Germinal center (tissue), 1 donor: ENCODE measurements around the gene ZDHHC8.

ENCODE experiments used
- DNase-seq: peaks from one replicate; pipeline ENCODE4 v3.0.0; 2012; ENCODE audit warnings: mixed read lengths, low spot score

The ZDHHC8 gene

DNA sequence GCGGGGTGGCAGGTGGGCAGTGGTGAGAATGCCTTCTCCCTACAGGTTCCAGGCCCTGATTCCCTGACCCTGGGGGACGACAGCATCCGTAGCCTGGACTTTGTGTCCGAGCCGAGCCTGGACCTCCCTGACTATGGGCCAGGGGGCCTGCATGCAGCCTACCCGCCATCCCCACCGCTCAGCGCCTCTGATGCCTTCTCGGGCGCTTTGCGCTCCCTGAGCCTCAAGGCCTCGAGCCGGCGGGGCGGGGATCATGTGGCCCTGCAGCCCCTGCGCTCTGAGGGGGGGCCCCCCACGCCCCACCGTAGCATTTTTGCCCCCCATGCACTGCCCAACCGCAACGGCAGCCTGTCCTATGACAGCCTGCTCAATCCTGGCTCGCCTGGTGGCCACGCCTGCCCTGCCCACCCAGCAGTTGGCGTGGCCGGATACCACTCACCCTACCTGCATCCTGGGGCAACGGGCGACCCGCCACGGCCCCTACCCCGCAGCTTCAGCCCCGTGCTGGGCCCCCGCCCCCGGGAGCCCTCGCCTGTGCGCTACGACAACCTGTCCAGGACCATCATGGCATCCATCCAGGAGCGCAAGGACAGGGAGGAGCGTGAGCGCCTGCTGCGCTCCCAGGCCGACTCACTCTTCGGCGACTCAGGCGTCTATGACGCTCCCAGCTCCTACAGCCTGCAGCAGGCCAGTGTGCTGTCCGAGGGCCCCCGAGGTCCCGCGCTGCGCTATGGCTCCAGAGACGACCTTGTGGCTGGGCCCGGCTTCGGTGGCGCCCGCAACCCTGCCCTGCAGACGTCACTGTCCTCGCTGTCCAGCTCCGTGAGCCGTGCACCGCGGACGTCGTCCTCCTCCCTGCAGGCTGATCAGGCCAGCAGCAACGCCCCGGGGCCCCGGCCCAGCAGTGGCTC is 11.4 kb downstream of the ZDHHC8 start:
- DNase-seq = no peak

DNA sequence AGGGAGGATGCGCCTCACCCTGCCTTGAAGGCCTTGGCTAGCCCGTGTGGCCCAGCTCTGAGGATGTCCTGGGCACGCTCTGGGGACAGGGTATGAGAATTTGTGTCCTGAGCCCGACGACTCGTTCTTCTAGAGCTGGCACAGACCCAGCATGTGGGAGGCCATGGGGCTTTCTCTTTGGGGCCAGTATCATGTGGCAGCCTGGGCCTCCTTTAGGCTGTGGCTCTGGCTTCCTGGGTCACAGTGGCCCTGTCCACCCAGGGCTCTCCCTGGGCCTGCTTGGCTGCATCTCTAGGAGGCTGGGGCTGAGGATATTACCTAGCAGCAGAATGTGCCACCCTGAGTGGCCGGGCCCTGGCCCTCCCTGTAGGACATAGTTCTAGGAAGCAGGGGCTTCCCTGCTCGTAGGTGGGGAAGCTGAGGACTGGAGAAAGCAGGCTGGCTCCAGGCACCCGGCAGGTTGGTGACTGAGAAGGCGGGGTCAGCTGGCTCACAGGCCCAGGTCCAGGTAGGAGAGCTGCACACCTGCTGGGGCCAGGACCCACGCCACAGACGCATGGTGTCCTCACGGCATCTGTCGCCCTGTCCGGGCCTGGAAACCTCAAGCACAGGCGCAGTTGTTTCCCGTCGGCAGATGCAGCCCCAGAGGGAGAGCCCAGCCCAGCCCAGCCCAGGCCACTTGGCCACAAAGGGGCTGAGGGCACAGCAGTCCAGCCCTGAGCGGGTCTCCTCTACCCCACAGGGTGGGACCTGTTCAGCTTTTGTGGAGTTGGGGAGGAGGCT is 12.5 kb downstream of the ZDHHC8 start:
- DNase-seq = no peak

DNA sequence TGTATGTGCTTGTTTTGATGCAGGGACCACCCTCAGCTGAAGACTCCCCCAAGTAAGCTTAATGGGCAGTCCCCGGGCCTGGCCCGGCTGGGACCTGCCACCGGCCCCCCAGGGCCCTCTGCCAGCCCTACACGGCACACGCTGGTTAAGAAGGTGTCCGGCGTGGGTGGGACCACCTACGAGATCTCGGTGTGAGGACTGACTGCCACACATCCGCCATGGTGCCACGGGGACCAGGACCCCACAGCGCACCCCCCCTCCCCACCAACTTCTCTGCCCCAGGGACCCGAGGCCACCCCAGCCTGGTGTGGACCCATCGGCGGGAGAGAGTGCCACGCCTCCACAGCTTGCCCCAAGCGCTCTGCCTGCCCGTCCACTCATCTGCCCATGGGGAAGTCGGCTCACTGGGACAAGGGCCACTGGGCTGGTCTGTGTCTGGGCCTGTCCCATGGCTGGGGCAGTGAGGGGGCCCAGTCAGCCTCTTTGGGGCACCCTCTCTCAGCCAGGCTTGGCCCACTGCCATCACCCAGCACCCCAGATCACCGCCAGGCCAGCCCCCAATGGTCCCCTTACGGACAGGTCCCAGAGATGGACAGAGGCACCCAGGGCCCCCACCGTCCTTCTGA is 13.7 kb downstream of the ZDHHC8 start:
- no peak for DNase-seq

DNA sequence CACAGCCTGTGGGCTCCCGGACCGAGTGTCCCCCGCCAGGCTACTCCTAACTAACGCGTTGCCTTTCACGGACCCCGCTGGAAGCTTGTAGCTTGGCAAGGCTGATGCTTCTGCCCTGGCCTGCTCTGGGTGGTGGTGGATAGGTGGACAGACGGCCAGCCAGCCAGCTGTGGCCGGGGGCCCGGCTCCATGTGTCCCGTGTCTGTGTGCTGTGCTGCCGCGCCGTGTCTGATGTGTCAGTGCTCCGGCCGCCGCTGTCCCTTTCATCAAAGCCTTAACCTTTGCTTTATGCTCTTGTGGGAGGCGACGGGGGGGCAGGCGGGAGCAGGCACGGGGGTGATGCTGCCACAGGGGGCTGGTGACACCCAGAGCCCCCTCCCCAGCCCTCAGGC is 14.2 kb downstream of the ZDHHC8 start:
- DNase-seq = no peak

DNA sequence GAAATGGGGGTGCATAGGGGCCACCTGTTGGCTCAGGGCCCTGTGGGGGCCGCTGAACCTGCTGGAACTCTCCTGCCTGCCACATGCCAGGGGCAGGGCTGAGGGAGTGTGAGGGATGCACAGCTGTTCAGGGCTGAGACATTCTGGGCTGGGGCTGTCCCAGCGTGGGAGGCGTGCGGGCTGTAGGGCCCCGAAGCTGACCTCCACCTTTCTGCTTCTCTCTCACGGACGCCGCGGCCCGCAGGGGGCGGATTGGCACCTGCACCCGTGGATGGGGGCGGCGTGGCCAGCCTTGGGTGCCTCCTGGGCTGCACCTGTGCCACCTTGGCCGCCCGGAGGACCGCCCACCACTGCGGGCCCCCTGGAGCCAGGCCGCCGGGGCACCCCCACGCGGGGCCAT is 15.2 kb downstream of the ZDHHC8 start:
- no peak for DNase-seq

DNA sequence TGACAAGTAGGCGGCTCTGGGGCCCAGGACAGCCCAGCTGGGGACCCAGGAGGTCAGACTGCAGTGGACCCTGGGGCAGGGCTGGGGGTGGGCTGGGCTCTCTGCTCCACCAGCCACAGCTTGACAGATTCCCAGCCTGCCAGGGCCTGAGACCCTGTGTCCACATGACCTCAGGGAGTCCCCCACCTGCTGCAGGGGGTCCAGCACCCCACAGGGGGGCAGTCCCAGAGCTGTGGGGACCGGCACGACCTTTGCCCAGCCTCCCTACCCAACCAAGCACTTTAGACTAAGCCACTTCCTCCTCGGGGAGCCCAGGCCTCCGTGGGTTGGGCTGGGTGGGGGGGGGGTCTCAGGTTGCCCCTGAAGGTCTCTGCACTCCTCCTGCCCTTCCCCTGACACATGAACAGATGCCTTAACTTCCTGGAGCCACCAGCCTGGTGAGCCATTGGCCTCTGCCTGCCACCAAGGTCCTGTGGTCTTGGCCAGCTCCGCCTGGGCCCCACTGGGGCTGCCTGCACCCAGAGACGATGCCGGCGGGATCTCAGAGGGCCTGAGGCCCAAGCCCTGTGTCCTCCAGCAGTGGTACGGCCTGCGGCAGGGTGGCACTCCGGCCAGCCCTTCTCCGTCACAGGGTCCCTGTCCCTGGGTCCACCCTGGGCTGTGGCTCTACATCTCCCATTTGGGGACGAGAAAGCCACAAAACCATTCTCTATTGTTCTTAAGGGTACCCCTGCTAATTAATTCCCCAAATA is 15.8 kb downstream of the ZDHHC8 start:
- DNase-seq = no peak

DNA sequence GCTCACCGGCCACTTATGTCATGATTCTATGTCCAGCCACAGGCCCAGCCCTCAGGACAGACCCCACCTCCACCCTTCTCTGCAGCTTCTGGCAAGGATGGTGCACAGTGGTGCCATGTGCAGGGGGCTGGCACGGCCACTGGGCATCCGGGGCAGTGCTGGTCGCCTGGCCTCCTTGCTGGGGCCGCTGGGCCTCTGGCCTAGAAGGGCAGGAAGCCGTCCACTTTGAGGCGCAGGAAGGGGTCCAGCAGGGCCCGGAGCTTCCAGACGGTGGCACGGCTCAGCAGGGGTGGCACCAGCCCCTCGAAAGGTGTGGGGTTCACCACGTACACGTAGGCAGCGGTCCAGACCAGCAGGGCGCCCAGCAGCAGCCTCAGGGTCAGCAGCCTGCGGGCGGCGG is 16.8 kb downstream of the ZDHHC8 start:
- no peak for DNase-seq

DNA sequence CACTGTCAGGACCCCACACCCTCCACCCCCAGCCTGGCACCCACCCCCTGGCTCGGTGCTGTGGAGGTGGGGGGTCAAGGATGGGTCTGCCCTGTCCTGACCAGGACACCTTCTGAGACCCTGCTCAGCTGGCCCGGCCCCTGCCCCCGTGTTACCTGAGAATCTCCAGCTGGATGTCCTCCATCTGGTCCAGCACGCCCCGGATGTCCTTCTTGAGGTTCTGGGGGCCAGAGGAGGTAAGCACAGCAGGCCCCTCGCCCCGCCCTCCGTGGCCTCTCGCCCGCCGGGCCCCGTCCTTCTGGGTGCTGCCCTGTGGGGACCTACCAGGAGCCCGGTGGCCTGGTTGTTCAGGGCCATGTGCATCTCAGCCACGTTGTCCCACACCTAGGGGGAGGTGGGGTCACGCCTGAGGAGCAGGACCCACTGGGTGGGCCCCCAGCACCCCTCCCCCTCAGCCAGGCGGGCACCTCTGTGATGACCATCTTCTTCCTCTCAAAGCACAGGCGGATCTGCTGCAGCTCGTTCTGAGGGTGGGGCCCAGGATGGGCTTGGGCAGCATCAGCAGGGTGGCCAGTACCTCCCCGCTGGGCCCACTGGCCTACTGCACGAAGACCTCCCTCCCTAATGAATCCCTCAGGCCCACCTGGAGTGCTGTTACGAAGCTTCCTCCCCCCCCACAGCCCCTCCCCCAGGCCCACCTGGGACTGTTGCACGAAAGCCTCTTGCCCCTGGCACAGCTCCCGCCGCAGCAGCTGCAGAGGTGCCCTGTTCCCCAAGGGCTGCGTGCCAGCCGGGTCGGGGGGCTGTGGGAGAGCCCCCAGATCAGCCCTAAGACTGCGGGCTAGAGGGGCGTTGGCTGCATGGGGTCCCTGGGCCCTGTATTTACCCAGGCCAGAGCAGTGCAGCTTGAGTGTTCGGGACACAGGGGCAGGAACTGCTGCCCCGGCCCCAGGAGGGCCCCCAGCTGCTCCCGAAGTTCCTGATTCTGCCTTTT is 17.9 kb downstream of the ZDHHC8 start:
- DNase-seq = no peak

DNA sequence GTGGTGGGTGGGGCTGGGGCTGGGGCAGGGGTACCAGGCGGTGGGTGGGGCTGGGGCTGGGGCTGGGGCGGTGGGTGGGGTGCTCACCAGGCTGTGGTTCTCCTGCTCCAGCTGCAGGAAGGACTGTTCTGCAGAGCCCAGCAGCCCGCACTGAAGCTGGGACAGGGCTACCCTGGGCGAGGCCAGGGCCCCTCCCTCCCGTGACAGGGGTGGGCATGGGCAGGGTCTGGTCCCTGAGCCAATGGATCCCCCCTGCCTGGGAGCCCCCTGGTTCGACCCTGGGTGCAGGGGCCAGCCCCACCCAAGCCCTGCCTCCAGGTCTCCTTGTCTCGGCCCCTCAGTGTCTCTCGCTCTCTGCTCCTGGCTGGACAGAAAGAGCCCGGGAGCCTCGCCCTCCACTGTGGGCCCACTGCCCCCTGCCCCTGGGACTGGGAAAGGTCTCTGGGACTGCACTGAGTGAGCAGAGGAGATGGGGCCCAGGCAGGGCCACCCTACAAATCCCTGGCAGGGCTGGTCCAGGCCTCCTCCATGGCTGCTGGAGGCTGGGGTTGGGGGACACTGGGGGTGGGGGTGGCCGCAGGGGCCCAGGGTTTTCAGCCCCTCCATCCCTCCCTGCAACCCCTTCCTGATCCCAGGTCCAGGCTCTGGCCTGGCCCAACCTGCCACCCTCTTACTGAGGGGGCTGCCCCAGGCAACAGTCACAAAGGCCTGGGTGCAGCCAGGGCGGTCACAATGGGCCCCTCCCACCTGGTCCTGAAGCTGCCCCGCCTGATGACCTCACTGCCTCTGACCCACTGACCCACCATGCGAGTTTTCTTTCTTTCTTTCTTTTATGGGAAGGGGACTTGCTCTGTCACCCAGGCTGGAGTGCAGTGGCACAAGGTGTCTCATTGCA is 19.0 kb downstream of the ZDHHC8 start, which contains the start of gene CCDC188:
Gene CCDC188, minus strand, starts transcription at position 675 of the 895 bp plus-strand sequence. Its CDS starts 69 bp downstream, at position 606.
- no peak for DNase-seq

DNA sequence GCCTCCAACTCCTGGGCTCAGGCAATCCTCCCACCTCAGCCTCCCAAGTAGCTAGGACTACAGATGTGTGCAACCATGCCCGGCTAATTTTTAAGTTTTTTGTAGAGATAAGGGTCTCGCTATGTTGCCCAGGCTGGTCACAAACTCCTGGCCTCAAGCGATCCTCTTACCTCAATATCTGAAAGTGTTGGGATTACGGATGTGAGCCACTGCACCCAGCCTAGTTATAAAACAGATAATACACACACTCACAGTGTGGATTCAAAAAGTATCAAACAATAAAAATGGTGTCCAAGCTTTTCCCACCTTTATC is 19.6 kb downstream of the ZDHHC8 start:
- no peak for DNase-seq

DNA sequence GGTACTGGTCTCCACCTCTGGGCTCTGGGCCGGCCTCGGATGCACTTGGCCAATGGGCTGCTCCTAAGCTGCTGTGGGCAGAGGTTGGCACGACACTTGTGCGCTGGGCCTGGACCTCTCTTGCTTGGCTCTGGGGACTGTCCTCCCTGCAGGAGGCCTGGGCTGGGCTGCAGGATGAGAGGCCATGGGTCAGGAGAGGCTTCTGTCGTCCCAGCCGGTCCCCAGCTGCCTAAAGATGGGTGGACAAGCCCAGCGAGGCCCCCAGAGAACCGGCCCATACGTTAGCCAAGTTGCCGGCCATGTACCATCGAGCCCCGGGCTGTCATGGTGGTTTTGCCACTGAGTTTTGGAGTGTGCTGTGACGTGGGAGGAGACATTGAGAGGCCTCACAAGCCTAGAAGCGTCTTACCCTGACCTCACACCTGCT is 20.9 kb downstream of the ZDHHC8 start:
- no peak for DNase-seq

DNA sequence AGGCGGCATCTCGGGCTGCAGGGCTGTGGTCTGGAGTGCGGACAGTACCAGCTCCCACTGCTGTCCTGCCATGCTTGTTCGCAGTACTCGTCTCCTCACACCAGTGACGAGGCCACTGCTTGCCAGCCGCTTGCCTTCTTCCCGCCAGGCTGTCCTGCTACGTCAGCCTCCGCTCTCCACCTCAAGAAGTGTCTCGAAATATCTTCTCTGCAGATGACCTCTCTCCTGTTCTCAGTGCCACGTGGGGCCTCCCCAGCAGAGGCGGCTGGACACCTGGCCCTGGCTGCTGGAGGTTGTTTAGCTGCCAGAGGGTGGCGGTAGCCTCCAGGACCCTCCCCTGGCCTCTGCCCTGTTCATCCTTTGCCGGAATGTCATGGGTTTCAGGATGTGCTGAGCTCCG is 22.3 kb downstream of the ZDHHC8 start:
- no peak for DNase-seq

DNA sequence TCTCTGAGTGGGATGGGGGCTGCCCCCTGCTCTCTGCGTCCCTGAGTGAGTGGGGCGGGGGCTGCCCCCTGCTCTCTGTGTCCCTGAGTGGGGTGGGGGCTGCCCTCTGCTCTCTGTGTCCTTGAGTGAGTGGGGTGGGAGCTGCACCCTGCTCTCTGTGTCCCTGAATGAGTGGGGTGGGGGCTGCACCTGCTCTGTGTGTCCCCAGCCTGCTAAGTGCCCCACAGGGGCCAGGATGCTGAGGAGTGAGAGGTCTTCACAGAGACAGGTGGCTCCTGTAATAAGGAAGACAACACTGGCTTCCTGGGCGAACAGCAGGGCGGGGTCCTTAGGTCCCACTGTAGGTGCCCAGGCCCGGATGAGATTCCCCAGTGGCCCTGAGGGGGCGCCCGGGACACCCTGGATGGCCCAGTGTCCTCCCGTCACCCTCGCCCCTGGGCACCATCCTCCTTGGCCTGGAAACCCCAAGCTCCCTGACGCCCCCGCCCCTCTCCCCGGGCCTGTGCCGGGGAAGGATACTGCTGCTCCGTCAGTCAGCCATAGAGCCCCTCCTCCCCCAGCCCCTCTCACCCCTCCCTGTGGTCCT is 23.1 kb downstream of the ZDHHC8 start:
- no peak for DNase-seq

DNA sequence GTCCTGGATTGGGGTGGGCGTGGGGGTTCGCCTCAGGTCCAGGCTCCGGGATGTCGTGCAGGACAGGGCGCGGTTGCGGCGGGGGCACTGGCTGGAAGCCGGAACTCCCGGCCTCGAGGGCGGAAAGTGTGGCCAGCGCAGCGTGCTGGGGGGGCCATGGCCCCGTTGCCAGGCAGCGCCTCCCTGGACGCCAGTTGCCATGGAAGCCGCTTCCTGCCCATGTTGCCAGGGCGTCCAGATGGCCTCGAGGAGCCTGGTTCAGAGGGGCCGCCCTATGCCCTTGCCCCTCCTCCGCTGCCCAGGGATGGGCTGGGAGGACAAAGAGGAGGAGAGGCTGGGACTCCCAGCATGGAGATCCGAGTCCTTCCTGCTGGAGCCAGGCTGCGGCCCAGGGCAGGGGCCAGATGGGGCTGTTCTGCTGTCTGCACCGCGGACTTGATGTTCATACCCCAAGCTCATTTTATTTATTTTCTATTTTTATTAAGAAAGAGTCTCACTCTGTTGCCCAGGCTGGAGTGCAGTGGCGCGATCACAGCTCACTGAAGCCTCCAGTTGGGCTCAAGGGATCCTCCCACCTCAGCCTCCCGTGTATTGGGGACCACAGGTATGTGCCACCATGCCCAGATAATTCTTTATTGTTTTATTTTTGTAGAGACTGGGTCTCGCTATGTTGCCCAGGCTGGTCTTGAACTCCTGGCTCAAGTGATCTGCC is 23.9 kb downstream of the ZDHHC8 start:
- no peak for DNase-seq

DNA sequence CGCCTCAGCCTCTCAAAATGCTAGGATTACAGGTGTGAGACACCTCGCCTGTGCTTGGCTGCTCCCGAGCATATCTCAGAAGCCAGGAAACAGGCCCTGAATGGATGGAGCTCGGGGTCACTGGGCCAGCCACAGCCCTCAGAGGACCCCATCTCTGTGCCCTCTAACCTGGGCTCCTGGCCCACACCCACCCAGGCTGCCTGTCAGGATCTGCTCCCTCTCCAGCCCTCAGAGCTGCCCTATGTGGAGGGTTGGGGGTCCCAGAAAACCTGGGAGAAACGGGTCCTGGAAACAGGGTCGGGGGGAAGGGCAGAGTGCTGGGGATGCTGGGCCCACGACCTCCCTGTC is 24.4 kb downstream of the ZDHHC8 start:
- no peak for DNase-seq

DNA sequence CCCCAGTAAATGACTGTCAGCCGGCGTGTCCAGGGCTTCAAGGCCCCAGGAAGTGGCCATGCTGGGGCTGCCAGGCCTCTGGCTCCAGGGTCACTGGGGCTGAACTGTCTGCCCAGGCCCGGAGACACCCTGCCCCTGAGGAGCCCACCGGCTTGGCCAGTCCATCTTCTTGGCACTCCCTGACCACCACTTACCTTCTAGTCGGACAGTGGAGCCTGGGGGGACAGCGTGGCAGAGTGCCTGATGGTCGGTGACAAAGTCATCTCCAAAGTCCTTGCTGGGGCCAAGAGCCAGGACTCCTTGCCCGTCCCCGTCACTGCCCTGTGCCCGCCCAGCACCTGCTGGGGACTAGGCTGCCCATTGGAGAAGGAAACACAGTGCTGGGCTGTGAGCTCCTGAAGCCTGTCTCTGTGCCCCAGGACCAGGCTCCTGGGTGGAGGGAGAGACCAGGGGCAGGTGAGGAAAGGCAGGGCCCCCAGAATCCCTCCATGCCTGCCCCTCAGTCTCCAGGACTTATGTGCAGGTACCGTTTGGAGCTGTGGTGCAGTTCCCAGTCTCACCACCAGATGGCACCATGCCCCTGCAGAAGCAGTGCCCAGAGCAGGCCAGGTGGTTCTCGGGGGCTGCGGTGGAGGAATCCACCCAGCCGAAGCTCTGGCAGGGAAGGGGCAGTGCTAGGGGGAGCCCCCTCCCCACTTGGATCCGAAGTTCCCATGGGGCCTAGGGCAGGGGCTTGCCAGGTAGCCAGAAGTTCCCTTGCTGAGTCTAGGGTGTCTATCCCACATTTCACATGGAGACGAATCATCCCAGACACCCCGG is 25.2 kb downstream of the ZDHHC8 start:
- peak; percentile 87 for DNase-seq

DNA sequence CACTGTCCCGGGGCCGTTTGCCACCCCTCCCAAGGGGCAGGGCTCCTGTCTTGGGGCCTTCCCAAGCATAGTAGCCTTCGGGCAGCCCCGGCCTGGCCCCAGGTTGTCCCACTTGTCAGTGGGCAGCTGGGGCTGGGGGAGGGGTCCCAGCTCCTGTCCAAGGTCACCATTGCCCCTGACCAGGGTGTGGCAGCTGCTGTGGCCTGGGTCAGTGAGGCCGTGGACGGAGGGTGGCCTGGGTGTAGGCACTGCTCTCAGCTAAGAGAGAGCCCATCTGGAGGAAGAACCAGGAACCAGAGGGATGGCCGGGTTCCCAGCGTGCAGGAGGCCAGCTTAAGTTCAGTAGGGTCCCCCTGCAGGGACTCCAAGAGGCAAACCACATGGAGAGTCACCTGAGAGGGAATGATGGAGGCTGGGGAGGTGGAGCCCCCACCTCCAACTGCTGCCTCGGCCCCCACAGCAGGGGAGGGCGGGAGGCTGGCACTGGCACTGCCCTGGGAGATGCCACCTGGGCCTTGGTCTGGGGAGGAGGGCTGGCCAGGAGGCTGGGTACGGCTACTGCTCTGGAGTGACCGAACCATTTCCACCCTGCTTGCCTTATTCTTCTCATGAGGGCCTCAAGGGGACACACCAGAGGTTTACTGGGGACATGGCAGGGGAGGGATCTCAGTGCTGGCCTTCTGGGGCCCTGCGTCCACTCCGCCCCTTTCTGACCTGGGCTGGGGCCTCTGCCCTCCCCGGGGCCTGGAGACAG is 26.0 kb downstream of the ZDHHC8 start:
- DNase-seq = no peak
